IPS DF 6.9 (cell line): ENCODE data around the gene ARID4B.
A peak's percentile ranks its signal among the peaks of the same experiment; 100 is the strongest.
"Not testable (repeated sequence)": the region's sequence is repeated elsewhere in the genome, so short reads cannot be mapped to it uniquely, and the experiment has no call there.

Source experiments
- DNase-seq: peaks from one replicate; pipeline ENCODE4 v3.0.0-alpha.2; 2013; ENCODE audit warnings: low read depth, low spot score
- H3K27ac ChIP-seq: one replicate; pipeline ENCODE4 v1.5.1; 2013; ENCODE audit warnings: low read length, control low read depth
- H3K27me3 ChIP-seq: 2 replicates; pipeline ENCODE4 v1.6.1; 2013; ENCODE audit warnings: mild to moderate bottlenecking, low read length; ENCODE audit not compliant: control insufficient read depth, insufficient read depth
- H3K36me3 ChIP-seq: 2 replicates; pipeline ENCODE4 v1.6.1; 2013; ENCODE audit warnings: low read length; ENCODE audit not compliant: control insufficient read depth, insufficient read depth
- H3K4me1 ChIP-seq: 2 replicates; pipeline ENCODE4 v1.6.1; 2013; ENCODE audit warnings: low read length; ENCODE audit not compliant: control insufficient read depth, insufficient read depth
- H3K4me3 ChIP-seq: 2 replicates; pipeline ENCODE4 v1.5.1; 2013; ENCODE audit warnings: mild to moderate bottlenecking, low read length
- H3K9me3 ChIP-seq: 2 replicates; pipeline ENCODE4 v1.6.1; 2013; ENCODE audit warnings: low read length, inconsistent platforms; ENCODE audit not compliant: control insufficient read depth, insufficient read depth
- WGBS: extraction: QIAGEN DNeasy Blood & Tissue Kit; methylation state at CpG from one replicate; pipeline ENCODE4 v1.1.7; 2013; ENCODE audit warnings: mixed read lengths, missing lambda C conversion rate; ENCODE audit not compliant: insufficient read length, insufficient coverage; 5-methylcytosine and 5-hydroxymethylcytosine counted together

Gene ARID4B

DNA sequence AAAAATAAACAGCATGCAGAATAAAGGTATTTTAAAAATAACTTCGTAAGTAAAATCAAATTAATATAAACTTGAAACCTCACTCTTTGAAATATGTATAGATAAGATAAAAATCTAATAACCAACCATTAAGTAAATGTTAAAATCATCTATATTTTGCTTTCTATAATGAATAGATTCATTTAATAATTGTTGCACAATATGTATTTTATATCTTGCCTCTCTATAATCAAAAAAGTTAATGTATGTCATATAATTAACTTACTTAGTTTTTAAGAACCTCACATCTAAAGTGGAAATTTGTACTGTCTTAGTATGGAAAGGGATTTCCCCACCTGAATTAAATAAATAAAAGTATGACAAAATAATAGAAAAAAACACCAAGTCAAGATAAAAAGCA is 124.6 kb downstream of the ARID4B start:
- Histone ChIP-seq H3K27me3 (no peaks in the 10 kb centered on the region), H3K36me3 (no peaks in the 10 kb centered on the region; the same call in 1 of the 2 replicates), H3K9me3 (no peaks in the 10 kb centered on the region), H3K4me1 (no peaks in the 10 kb centered on the region), H3K27ac (no peak overlapping the region), H3K4me3 (no peak overlapping the region)
- DNase-seq, result no peak
- no CpG with 5 or more reads among the region's 1 CpG for WGBS

DNA sequence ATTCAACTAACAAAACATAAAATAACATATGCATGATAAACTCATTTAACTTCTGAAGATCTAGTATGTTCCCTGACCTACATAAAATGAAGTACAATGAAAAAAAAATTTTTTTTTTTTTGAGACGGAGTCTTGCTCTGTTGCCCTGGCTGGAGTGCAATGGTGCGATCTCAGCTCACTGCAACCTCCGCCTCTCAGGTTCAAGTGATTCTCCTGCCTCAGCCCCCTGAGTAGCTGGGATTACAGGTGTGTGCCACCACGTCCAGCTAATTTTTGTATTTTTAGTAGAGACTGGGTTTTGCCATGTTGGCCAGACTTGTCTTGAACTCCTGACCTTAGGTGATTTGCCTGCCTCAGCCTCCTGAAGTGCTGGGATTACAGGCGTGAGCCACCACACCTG is 125.5 kb downstream of the ARID4B start:
- no CpG with 5 or more reads among the region's 5 CpGs for WGBS
- DNase-seq, H3K27me3 ChIP-seq, H3K27ac ChIP-seq, H3K36me3 ChIP-seq, H3K9me3 ChIP-seq, H3K4me1 ChIP-seq, H3K4me3 ChIP-seq: not testable (repeated sequence)

DNA sequence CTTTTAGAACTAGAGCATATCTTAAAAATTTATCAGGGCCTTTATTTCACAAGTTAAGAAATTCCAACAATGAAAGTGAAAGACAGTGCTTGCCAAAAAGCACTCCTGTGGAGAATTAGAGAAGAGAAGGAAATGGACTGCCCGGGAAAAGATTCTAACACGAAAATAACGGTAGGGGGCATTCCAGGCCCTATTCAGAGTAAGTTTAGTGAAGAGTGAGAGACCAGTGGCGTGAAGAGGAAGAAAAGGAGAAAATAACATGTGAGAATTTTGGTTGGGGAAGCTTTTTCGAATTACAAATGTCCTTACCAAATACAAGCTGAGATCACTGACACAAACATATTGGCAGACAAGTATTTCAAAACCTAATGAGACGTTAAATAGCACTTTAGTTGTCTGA is 128.5 kb downstream of the ARID4B start:
- Histone ChIP-seq H3K36me3 (no peaks in the 10 kb centered on the region; the same call in 1 of the 2 replicates), H3K27me3 (no peaks in the 10 kb centered on the region), H3K27ac (no peak overlapping the region), H3K9me3 (no peaks in the 10 kb centered on the region), H3K4me3 (no peak overlapping the region), H3K4me1 (no peaks in the 10 kb centered on the region)
- DNase-seq, result peak; percentile 57
- no CpG with 5 or more reads among the region's 6 CpGs for WGBS

DNA sequence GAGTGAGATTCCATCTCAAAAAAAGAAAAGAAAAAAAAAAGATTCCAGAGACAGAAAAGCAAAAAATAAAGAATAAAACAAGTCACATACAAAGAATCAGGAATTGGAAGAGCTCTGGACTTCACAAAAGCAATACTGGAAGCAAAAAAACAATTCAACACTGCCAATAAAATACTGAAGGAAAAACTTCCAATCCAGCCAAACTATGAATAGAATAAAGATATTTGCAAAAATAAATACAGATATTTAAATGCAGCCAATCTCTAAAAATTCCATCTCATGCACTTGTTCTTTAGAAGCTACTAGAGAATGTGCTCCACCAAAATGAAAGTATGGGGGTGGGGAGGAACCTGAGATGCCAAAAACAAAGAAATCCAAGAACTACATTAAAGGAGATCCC is 137.5 kb downstream of the ARID4B start:
- Histone ChIP-seq H3K27ac (no peak overlapping the region), H3K4me3 (no peak overlapping the region), H3K4me1 (no peaks in the 10 kb centered on the region), H3K27me3 (no peaks in the 10 kb centered on the region), H3K9me3 (no peaks in the 10 kb centered on the region), H3K36me3 (no peaks in the 10 kb centered on the region)
- no peak for DNase-seq

DNA sequence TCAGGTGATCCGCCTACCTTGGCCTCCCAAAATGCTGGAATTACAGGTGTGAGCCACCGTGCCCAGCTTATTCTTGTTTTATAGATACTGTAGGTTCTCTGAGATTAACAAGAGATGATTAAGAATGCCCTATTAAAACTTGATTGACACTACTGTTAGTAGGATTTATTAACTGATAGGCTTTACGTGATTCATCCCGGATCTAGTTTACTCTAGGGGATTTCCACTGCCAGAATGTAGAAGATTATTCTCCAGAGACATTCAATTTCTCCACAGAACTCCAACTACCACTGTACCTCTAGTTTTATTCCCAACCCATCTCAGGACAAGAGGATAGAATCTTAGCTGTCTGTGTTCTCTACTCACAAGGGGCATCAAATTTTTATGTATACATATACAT is 140.7 kb downstream of the ARID4B start:
- no peaks in the 10 kb centered on the region for H3K4me1 ChIP-seq
- no peak overlapping the region for H3K4me3 ChIP-seq
- no peaks in the 10 kb centered on the region for H3K9me3 ChIP-seq
- no peak for DNase-seq
- H3K36me3 ChIP-seq, result no peaks in the 10 kb centered on the region; the same call in 1 of the 2 replicates
- no peak overlapping the region for H3K27ac ChIP-seq
- WGBS, result no CpG with 5 or more reads among the region's 4 CpGs
- H3K27me3 ChIP-seq, result no peaks in the 10 kb centered on the region

DNA sequence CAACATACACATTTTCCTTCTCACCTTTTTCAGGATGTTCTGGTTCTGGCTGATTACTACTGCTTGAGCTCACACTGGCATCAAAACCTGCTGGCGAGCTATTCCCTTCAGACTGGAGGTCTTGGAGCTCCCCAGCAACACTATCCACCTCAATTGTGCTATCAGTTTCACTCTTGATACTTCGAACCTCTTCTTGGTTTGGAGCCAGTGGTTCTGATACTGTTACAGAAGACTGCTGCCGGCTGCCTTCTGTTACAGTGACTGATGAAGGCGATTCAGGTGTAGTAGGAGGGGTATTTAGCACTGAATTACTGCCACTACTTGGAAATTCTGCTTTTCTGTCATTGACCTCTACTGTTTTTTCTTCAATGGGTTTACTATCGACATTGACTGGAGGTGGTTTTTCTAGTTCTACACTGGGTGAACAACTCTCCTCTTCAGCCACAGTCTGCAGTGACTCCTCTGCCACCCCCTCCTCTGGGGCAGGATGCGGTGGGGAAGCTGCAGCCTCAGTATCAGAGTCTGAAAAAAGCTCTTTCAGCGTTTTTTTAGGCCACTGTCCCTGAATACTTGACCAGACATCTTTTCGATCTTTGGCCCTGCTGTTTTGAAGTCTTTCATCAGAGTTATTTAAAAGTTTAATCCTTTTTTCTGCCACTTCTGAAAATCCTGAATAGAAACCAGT is 146.3 kb downstream of the ARID4B start:
- no peaks in the 10 kb centered on the region for H3K27me3 ChIP-seq
- no peak overlapping the region for H3K27ac ChIP-seq
- no CpG with 5 or more reads among the region's 8 CpGs for WGBS
- H3K4me1 ChIP-seq, result no peaks in the 10 kb centered on the region
- H3K36me3 ChIP-seq, result peaks cover 5% of the 10 kb centered on the region; the same call in 1 of the 2 replicates
- no peak for DNase-seq
- no peaks in the 10 kb centered on the region for H3K9me3 ChIP-seq
- H3K4me3 ChIP-seq, result no peak overlapping the region

DNA sequence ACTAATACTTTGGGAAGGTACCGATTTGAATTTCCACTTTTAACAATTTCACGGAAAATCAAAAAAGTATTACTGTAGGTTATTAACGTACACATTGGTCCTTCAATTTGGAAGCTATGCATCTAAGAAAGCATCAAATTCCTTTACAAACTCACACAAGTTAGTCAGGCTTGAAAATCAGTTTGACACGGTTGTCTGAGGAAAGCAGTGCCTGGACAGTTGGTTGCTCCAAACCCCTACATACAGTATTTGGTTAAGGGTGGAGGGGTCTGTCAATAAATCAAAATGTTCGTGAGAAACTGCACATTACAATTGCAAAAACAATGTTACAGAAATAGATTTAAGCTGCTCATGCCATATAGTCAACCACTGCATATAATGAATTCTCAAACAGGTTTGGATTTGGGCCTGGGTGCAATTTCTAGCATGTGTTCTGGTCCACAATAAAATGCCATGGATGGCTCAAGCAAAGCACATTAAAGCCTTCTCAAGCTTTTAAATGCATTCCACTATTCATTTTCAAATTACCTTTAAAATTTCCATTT is 147.0 kb downstream of the ARID4B start:
- H3K4me1 ChIP-seq, result no peaks in the 10 kb centered on the region
- H3K36me3 ChIP-seq, result peaks cover 5% of the 10 kb centered on the region; the same call in 1 of the 2 replicates
- no peaks in the 10 kb centered on the region for H3K27me3 ChIP-seq
- no peak overlapping the region for H3K27ac ChIP-seq
- DNase-seq, result no peak
- no peak overlapping the region for H3K4me3 ChIP-seq
- H3K9me3 ChIP-seq, result no peaks in the 10 kb centered on the region
- no CpG with 5 or more reads among the region's 5 CpGs for WGBS

DNA sequence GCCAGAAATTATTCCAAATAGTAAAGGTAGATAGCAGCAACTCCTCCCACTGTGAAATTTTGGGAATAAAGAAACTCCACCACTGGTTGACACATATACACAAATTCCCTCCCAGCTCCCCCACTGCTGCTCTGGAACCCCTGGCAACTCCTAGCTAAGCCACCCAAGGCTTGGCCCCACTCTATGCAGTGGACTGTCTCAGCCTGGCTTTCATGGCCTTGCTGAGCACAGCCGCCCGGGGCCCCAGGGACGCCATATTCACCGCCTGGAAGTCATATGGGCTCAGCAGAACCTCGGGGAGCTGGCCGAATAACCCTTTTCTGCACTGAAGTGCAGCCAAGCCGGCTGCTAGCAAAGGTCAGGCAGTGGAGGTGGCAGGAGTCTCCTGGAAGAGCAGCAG is 151.5 kb downstream of the ARID4B start:
- no peaks in the 10 kb centered on the region for H3K4me1 ChIP-seq
- no peak overlapping the region for H3K4me3 ChIP-seq
- H3K36me3 ChIP-seq, result peaks cover 4% of the 10 kb centered on the region; the same call in 1 of the 2 replicates
- H3K27me3 ChIP-seq, result no peaks in the 10 kb centered on the region
- H3K27ac ChIP-seq, result no peak overlapping the region
- DNase-seq, result no peak
- no peaks in the 10 kb centered on the region for H3K9me3 ChIP-seq
- no CpG with 5 or more reads among the region's 7 CpGs for whole genome bisulfite sequencing

DNA sequence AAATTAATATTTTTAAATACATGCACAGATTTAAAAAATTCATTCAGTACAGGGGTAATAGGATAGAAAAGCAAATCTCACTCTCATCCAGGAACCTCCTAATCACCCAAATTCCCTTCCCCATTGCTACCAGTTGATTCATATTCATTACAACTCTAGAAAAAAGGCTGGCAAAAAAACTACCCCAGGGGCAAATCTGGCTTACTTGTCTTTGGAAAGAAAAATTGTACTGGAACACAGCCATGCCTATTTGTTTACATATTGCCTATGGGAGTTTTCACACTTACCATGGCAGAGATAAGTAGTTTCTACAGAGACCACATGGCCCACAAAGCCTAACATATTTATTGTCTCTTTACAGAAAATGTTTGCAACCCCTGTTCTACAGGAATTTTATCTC is 158.0 kb downstream of the ARID4B start:
- Histone ChIP-seq H3K4me3 (no peak overlapping the region), H3K4me1 (no peaks in the 10 kb centered on the region), H3K27ac (no peak overlapping the region), H3K27me3 (no peaks in the 10 kb centered on the region), H3K9me3 (no peaks in the 10 kb centered on the region), H3K36me3 (peaks cover 3% of the 10 kb centered on the region; the same call in 1 of the 2 replicates)
- no peak for DNase-seq

DNA sequence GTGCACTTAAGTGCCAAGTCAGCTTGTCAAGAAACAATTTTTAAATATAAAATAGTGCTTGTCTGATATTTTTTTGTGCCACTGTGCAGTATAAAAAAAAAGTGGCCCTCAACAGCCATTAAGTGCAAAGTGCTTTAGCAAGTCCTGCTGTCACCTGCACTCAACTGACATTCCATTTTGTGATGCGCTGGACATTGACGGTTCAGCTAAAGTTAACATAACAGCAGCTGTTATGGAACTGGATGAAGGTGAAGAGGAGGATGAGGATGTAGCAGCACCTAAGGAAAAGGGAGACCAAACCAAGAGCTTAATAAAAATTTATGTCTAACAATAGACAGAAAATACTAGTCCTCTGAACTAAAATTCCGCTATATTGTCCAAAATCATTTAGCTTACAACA is 159.6 kb downstream of the ARID4B start:
- WGBS, result no CpG with 5 or more reads among the region's 3 CpGs
- Histone ChIP-seq H3K4me3 (no peak overlapping the region), H3K27me3 (no peaks in the 10 kb centered on the region), H3K9me3 (no peaks in the 10 kb centered on the region), H3K36me3 (no peaks in the 10 kb centered on the region), H3K4me1 (no peaks in the 10 kb centered on the region), H3K27ac (no peak overlapping the region)
- no peak for DNase-seq
